Muscle of leg (tissue), 11 donors: ENCODE results near the gene BRS3. TPM values are rescaled to one million over a fixed set of nuclear protein-coding genes. Genes with fewer than 3 reads are reported as not detected.

Experiments used
- DNase-seq: peaks from one replicate; pipeline ENCODE4 v3.0.0; 2013
- H3K27ac ChIP-seq: one replicate; pipeline ENCODE4 v1.5.1; 2013; ENCODE audit warnings: mild to moderate bottlenecking, low read length, control low read depth
- H3K27me3 ChIP-seq: one replicate; pipeline ENCODE4 v1.6.1; 2013; ENCODE audit warnings: low read length; ENCODE audit not compliant: control insufficient read depth, insufficient read depth
- H3K36me3 ChIP-seq: one replicate; pipeline ENCODE4 v1.6.1; 2013; ENCODE audit warnings: low read length; ENCODE audit not compliant: control insufficient read depth, insufficient read depth
- H3K4me1 ChIP-seq: one replicate; pipeline ENCODE4 v1.6.1; 2013; ENCODE audit warnings: low read length; ENCODE audit not compliant: control insufficient read depth, insufficient read depth
- H3K4me3 ChIP-seq: one replicate; pipeline ENCODE4 v1.5.1; 2013; ENCODE audit warnings: low read length, control low read depth
- H3K9me3 ChIP-seq: replicated peaks from 2 replicates; pipeline ENCODE4 v1.6.1; 2013; ENCODE audit warnings: low read depth, low read length; ENCODE audit not compliant: control insufficient read depth
- WGBS: methylation state at CpG from one replicate; pipeline ENCODE4 v1.1.5; 2013; ENCODE audit warnings: missing lambda C conversion rate; ENCODE audit not compliant: insufficient coverage; 5-methylcytosine and 5-hydroxymethylcytosine counted together
- polyA plus RNA-seq, 8 donors: library from polyadenylated mRNA; unstranded; fragments of 120-200 nt; gene quantifications; one replicate each; pipeline versions ENCODE4 v1.2.1 to v1.2.3, GENCODE V29; 2013; ENCODE audit warnings: inconsistent platforms in 1 of 8, low replicate concordance in 1 of 8; ENCODE audit not compliant: insufficient read length in 8 of 8, insufficient read depth in 1 of 8
- total RNA-seq: library from RNA; stranded (reverse); fragments of 120-200 nt; gene quantifications from one replicate; pipeline ENCODE4 v1.2.4, GENCODE V29; 2013

BRS3 gene
- total and polyA plus RNA-seq, 9 donors: 0.22 TPM; not detected in 8

- WGBS: 64% methylated on average over 6 of the region's 8 CpGs
- Histone ChIP-seq H3K27me3 (peaks cover 13% of the 10 kb centered on the region), H3K27ac (no peak overlapping the region), H3K4me3 (no peak overlapping the region), H3K4me1 (peaks cover 3% of the 10 kb centered on the region), H3K9me3 (no peaks in the 10 kb centered on the region), H3K36me3 (no peaks in the 10 kb centered on the region)
- no peak for DNase-seq
Observed at GRCh38 chrX:136528645-136529315, 41.0 kb downstream of the BRS3 start.

- Histone ChIP-seq H3K4me3 (no peak overlapping the region), H3K9me3 (no peaks in the 10 kb centered on the region), H3K27me3 (peaks cover 13% of the 10 kb centered on the region), H3K27ac (no peak overlapping the region), H3K36me3 (no peaks in the 10 kb centered on the region), H3K4me1 (peaks cover 3% of the 10 kb centered on the region)
- WGBS: 63% methylated on average over 1 of the region's 2 CpGs
- DNase-seq: no peak
Observed at GRCh38 chrX:136529795-136530194, 42.0 kb downstream of the BRS3 start.

GRCh38 chrX:136531951-136532350 lies 44.2 kb downstream of the BRS3 start, which contains the start of gene VGLL1:
TSS of gene VGLL1 (plus strand) at chrX:136532215. CDS start at chrX:136536021, 3,806 bp downstream.
- no peaks in the 10 kb centered on the region for H3K9me3 ChIP-seq

GRCh38 chrX:136534131-136534530 lies 46.4 kb downstream of the BRS3 start:
- Histone ChIP-seq H3K9me3 (no peaks in the 10 kb centered on the region), H3K27me3 (peaks cover 30% of the 10 kb centered on the region), H3K27ac (no peak overlapping the region), H3K4me1 (no peaks in the 10 kb centered on the region), H3K4me3 (no peak overlapping the region), H3K36me3 (no peaks in the 10 kb centered on the region)
- WGBS: no CpG with 5 or more reads among the region's 2 CpGs
- DNase-seq: no peak

More at GRCh38 chrX:136531951-136532350, 44.2 kb downstream of the BRS3 start, which contains the start of gene VGLL1:
- H3K4me1 ChIP-seq: no peaks in the 10 kb centered on the region
- no peak within 1 kb of the TSS for H3K4me3 ChIP-seq
- no peak within 1 kb of the TSS for H3K27ac ChIP-seq
- 55% methylated on average over 2 of the region's 3 CpGs for WGBS
- peaks cover 23% of the 10 kb centered on the region for H3K27me3 ChIP-seq
- H3K36me3 ChIP-seq: no peaks in the 10 kb centered on the region
- no peak for DNase-seq

GRCh38 chrX:136538811-136539210 lies 51.1 kb downstream of the BRS3 start:
- 71% methylated on average over 1 of the region's 2 CpGs for WGBS
- Histone ChIP-seq H3K36me3 (no peaks in the 10 kb centered on the region), H3K4me1 (no peaks in the 10 kb centered on the region), H3K27ac (no peak overlapping the region), H3K4me3 (no peak overlapping the region), H3K9me3 (no peaks in the 10 kb centered on the region), H3K27me3 (peaks cover 31% of the 10 kb centered on the region)
- no peak for DNase-seq

GRCh38 chrX:136540226-136540625 lies 52.5 kb downstream of the BRS3 start:
- no peak for DNase-seq
- Histone ChIP-seq H3K27ac (no peak overlapping the region), H3K27me3 (peaks cover 34% of the 10 kb centered on the region), H3K36me3 (no peaks in the 10 kb centered on the region), H3K4me3 (no peak overlapping the region), H3K9me3 (no peaks in the 10 kb centered on the region), H3K4me1 (no peaks in the 10 kb centered on the region)
- WGBS: 81% methylated on average over 3 of the region's 5 CpGs

GRCh38 chrX:136541294-136541693 lies 53.5 kb downstream of the BRS3 start:
- Histone ChIP-seq H3K36me3 (no peaks in the 10 kb centered on the region), H3K27ac (no peak overlapping the region), H3K4me3 (no peak overlapping the region), H3K27me3 (peaks cover 24% of the 10 kb centered on the region), H3K9me3 (no peaks in the 10 kb centered on the region), H3K4me1 (no peaks in the 10 kb centered on the region)
- WGBS: 60% methylated on average over 1 of the region's 3 CpGs
- no peak for DNase-seq

GRCh38 chrX:136542281-136542680 lies 54.5 kb downstream of the BRS3 start:
- H3K4me1 ChIP-seq: no peaks in the 10 kb centered on the region

More at GRCh38 chrX:136542281-136542680, 54.5 kb downstream of the BRS3 start:
- Histone ChIP-seq H3K4me3 (no peak overlapping the region), H3K9me3 (no peaks in the 10 kb centered on the region), H3K36me3 (no peaks in the 10 kb centered on the region), H3K27ac (no peak overlapping the region), H3K27me3 (peaks cover 23% of the 10 kb centered on the region)
- WGBS: no CpG with 5 or more reads among the region's 7 CpGs
- no peak for DNase-seq

Other genes starting within 250 kb of the BRS3 start
- 12.6 TPM for gene MAP7D3, start 236.5 kb upstream of the BRS3 start, total RNA-seq
- 10 to 100 TPM; 12.0 to 23.1 (median 17.6) TPM for gene MAP7D3, start 236.5 kb upstream of the BRS3 start, polyA plus RNA-seq
- gene ADGRG4, start 187.0 kb upstream of the BRS3 start, total RNA-seq: under 0.01 TPM
- gene ADGRG4, start 187.0 kb upstream of the BRS3 start, polyA plus RNA-seq: under 1 TPM in 7 of 8 donors, not detected in 1; 0.01 to 0.44 (median 0.03) TPM
- 74.6 TPM for gene HTATSF1, start 9.6 kb downstream of the BRS3 start, total RNA-seq
- 100 to 1,000 TPM in 1 of 8 donors, 10 to 100 TPM in 7; 60.1 to 100 (median 93.9) TPM for gene HTATSF1, start 9.6 kb downstream of the BRS3 start, polyA plus RNA-seq
- 0.09 TPM for gene VGLL1, start 44.3 kb downstream of the BRS3 start, total RNA-seq
- 1 to 10 TPM in 1 of 8 donors, under 1 TPM in 2, not detected in 5; 0.14 to 1.7 (median 0.16) TPM for gene VGLL1, start 44.3 kb downstream of the BRS3 start, polyA plus RNA-seq
- not detected for gene CD40LG, start 160.2 kb downstream of the BRS3 start, total RNA-seq
- under 1 TPM in 2 of 8 donors, not detected in 6; 0.11 to 0.15 TPM for gene CD40LG, start 160.2 kb downstream of the BRS3 start, polyA plus RNA-seq